ENCODE measurements around the gene BTBD16. TPM values are rescaled to one million over a fixed set of nuclear protein-coding genes. Genes with fewer than 3 reads are reported as not detected.

Gene BTBD16
- polyA plus RNA-seq, 3 donors, result not detected

GRCh38 chr10:122290833-122291532 is 19.9 kb downstream of the BTBD16 start:
- Histone ChIP-seq H3K4me3 (replicated peaks in 1 of 3; ENCODE audit: low read depth in 2 of 3, low read length in 3 of 3) (no peak overlapping the region), H3K36me3 (replicated peaks in 1 of 2; ENCODE audit: control insufficient read depth in 1 of 2, insufficient read depth in 2 of 2, low read length in 2 of 2) (no peaks in the 10 kb centered on the region), H3K9me3 (replicated peaks in 1 of 2; ENCODE audit: control insufficient read depth in 1 of 2, insufficient read depth in 1 of 2, low read length in 2 of 2) (no peaks in the 10 kb centered on the region), H3K9ac (ENCODE audit: insufficient read depth, low read length, poor library complexity, severe bottlenecking) (no peak overlapping the region), H3K27me3 (ENCODE audit: control insufficient read depth in 2 of 2, insufficient read depth in 2 of 2, low read length in 2 of 2) (no peaks in the 10 kb centered on the region), H3K4me2 (replicated peaks; ENCODE audit: extremely low read depth, low read length, poor library complexity, severe bottlenecking) (no peak overlapping the region), H3K4me1 (ENCODE audit: control insufficient read depth in 1 of 2, insufficient read depth in 2 of 2, low read length in 2 of 2) (no peaks in the 10 kb centered on the region), H3K27ac (ENCODE audit: low read depth in 1 of 2, low read length in 2 of 2) (no peak overlapping the region), H4K20me1 (ENCODE audit: insufficient read depth, low read length) (no peaks in the 10 kb centered on the region), H2AFZ (ENCODE audit: insufficient read depth, low read depth, low read length, poor library complexity, severe bottlenecking) (no peak overlapping the region), H3K79me2 (ENCODE audit: insufficient read depth, low read length) (no peaks in the 10 kb centered on the region)
- TF ChIP-seq CTCF (IDR thresholded peaks at IDR 0.05), result no peak
- WGBS (ENCODE audit: insufficient coverage), result 89% methylated on average over 7 of the region's 13 CpGs
- DNase-seq, result no peak
- Mint-ChIP-seq H3K4me3 (no peak overlapping the region), H3K4me1 (no peaks in the 10 kb centered on the region), H3K27me3 (ENCODE audit: low read depth in 3 of 3) (peaks cover 3 to 6% (median 5%) of the 10 kb centered on the region in 3 donors), H3K9me3 (no peaks in the 10 kb centered on the region), H3K27ac (no peak overlapping the region), H3K36me3 (no peaks in the 10 kb centered on the region)
- intact Hi-C loops (cut with micrococcal nuclease), result loop anchor here in 1 of 2 donors (10.0 kb wide), 1 partner anchor 274 kb away; the partner anchor contains the start of gene DMBT1

GRCh38 chr10:122291739-122292138 is 20.6 kb downstream of the BTBD16 start:
- no peaks in the 10 kb centered on the region for H3K27me3 ChIP-seq (ENCODE audit: control insufficient read depth in 2 of 2, insufficient read depth in 2 of 2, low read length in 2 of 2)
- H4K20me1 ChIP-seq (ENCODE audit: insufficient read depth, low read length), result no peaks in the 10 kb centered on the region
- intact Hi-C loops (cut with micrococcal nuclease), result loop anchor here in 1 of 2 donors (10.0 kb wide), 1 partner anchor 273 kb away; the partner anchor contains the start of gene DMBT1
- H2AFZ ChIP-seq (ENCODE audit: insufficient read depth, low read depth, low read length, poor library complexity, severe bottlenecking), result no peak overlapping the region
- no peaks in the 10 kb centered on the region for H3K9me3 Mint-ChIP-seq
- H3K27ac Mint-ChIP-seq, result no peak overlapping the region
- no peak overlapping the region for H3K9ac ChIP-seq (ENCODE audit: insufficient read depth, low read length, poor library complexity, severe bottlenecking)
- no peak overlapping the region for H3K4me3 Mint-ChIP-seq
- peaks cover 3 to 6% (median 5%) of the 10 kb centered on the region in 3 donors for H3K27me3 Mint-ChIP-seq (ENCODE audit: low read depth in 3 of 3)
- no peaks in the 10 kb centered on the region for H3K4me1 ChIP-seq (ENCODE audit: control insufficient read depth in 1 of 2, insufficient read depth in 2 of 2, low read length in 2 of 2)
- no peaks in the 10 kb centered on the region for H3K79me2 ChIP-seq (ENCODE audit: insufficient read depth, low read length)
- TF ChIP-seq CTCF (IDR thresholded peaks at IDR 0.05), result no peak
- H3K27ac ChIP-seq (ENCODE audit: low read depth in 1 of 2, low read length in 2 of 2), result no peak overlapping the region
- no peaks in the 10 kb centered on the region for H3K4me1 Mint-ChIP-seq
- H3K4me2 ChIP-seq (replicated peaks; ENCODE audit: extremely low read depth, low read length, poor library complexity, severe bottlenecking), result no peak overlapping the region
- no peaks in the 10 kb centered on the region for H3K36me3 Mint-ChIP-seq
- H3K9me3 ChIP-seq (replicated peaks in 1 of 2; ENCODE audit: control insufficient read depth in 1 of 2, insufficient read depth in 1 of 2, low read length in 2 of 2), result no peaks in the 10 kb centered on the region
- WGBS (ENCODE audit: insufficient coverage), result 94% methylated on average over 4 of the region's 5 CpGs
- no peaks in the 10 kb centered on the region for H3K36me3 ChIP-seq (replicated peaks in 1 of 2; ENCODE audit: control insufficient read depth in 1 of 2, insufficient read depth in 2 of 2, low read length in 2 of 2)
- H3K4me3 ChIP-seq (replicated peaks in 1 of 3; ENCODE audit: low read depth in 2 of 3, low read length in 3 of 3), result no peak overlapping the region
- no peak for DNase-seq
